Endothelial cell of umbilical vein (primary cell): Measurements from ENCODE around the gene RUVBL1. TPM values are rescaled to one million over a fixed set of nuclear protein-coding genes. Genes with fewer than 3 reads are reported as not detected.

Experiments used
- BruUV-seq: library from RNA; stranded (reverse); fragments of 400-500 nt; replicated peaks from 2 replicates; lab custom pipeline; 2021; lab: Mats Ljungman, UMichigan
- CTCF ChIA-PET: fragments of 300-600, 350-600 bp; sonication (Branson Sonifier 250); formaldehyde crosslinking; loops from one replicate; lab custom pipeline; 2021; ENCODE audit warnings: antibody characterized with exemption, inconsistent platforms; lab: Charles Lee
- POLR2A ChIA-PET: fragments of 300-600, 350-600 bp; sonication (Branson Sonifier 250); formaldehyde crosslinking; loops from one replicate; lab custom pipeline; 2021; ENCODE audit warnings: antibody characterized with exemption, inconsistent platforms; lab: Charles Lee
- DNase-seq: peaks from one replicate; pipeline ENCODE4 v3.0.0-alpha.2; 2011; ENCODE audit warnings: low read depth, low spot score
- FAIRE-seq: peaks from 2 replicates; lab custom pipeline; 2011; peaks lifted over from hg19 to GRCh38; lab: Jason Lieb, UNC
- H2AFZ ChIP-seq: 2 replicates; pipeline ENCODE4 v1.6.0; 2012; ENCODE audit warnings: low read depth, low read length, control low read depth, inconsistent platforms
- H3K27ac ChIP-seq: 2 replicates; pipeline ENCODE4 v1.5.1; 2011; ENCODE audit warnings: low read depth, mild to moderate bottlenecking, control low read depth, low read length, moderate library complexity; ENCODE audit not compliant: insufficient read depth
- H3K27me3 ChIP-seq, 2 experiments: 2 replicates each; pipeline versions ENCODE4 v1.6.0 to v1.6.1; 2011; ENCODE audit warnings: low read length in 2 of 2, mixed read lengths in 1 of 2; ENCODE audit not compliant: control insufficient read depth in 2 of 2, insufficient read depth in 2 of 2
- H3K36me3 ChIP-seq, 2 experiments: 2 replicates in 1 of 2; 3 replicates in 1 of 2; pipeline ENCODE4 v1.5.1; 2011; ENCODE audit warnings: low read length in 2 of 2, mild to moderate bottlenecking in 1 of 2, moderate library complexity in 1 of 2; ENCODE audit not compliant: control insufficient read depth in 2 of 2, insufficient read depth in 2 of 2; ENCODE audit errors: extremely low read depth in 1 of 2
- H3K4me1 ChIP-seq: 3 replicates; pipeline ENCODE4 v1.5.1; 2011; ENCODE audit warnings: mild to moderate bottlenecking, low read length; ENCODE audit not compliant: control insufficient read depth, insufficient read depth; ENCODE audit errors: extremely low read depth
- H3K4me2 ChIP-seq: 2 replicates; pipeline ENCODE4 v1.6.1; 2011; ENCODE audit warnings: low read length, control low read depth, mixed read lengths; ENCODE audit not compliant: insufficient read depth
- H3K4me3 ChIP-seq, 3 experiments: fragments of 200-600 bp in 1 of 3; sonication (generic), shearing (Covaris generic) in 1 of 3; replicated peaks in 1 of 3; 2 replicates each; pipeline ENCODE4 v1.5.1; 2011 to 2016; ENCODE audit warnings: control low read depth in 3 of 3, low read length in 3 of 3, mild to moderate bottlenecking in 2 of 3, inconsistent platforms in 1 of 3, low read depth in 1 of 3, moderate library complexity in 1 of 3; ENCODE audit not compliant: insufficient read depth in 1 of 3
- H3K79me2 ChIP-seq: 2 replicates; pipeline ENCODE4 v1.6.0; 2012; ENCODE audit warnings: low read length, inconsistent platforms; ENCODE audit not compliant: control insufficient read depth, insufficient read depth
- H3K9ac ChIP-seq: replicated peaks from 2 replicates; pipeline ENCODE3; 2011; ENCODE audit warnings: low read length, control low read depth; ENCODE audit not compliant: insufficient read depth; ENCODE audit errors: extremely low read depth
- H3K9me1 ChIP-seq: replicated peaks from 3 replicates; pipeline ENCODE4 v1.6.0; 2011; ENCODE audit warnings: mild to moderate bottlenecking, low read length; ENCODE audit not compliant: control insufficient read depth, insufficient read depth; ENCODE audit errors: extremely low read depth
- H3K9me3 ChIP-seq: replicated peaks from 2 replicates; pipeline ENCODE4 v1.5.1; 2012; ENCODE audit warnings: low read length, inconsistent platforms; ENCODE audit not compliant: control insufficient read depth, insufficient read depth
- H4K20me1 ChIP-seq: replicated peaks from 2 replicates; pipeline ENCODE3; 2011; ENCODE audit warnings: mild to moderate bottlenecking, low read length; ENCODE audit not compliant: control insufficient read depth, insufficient read depth; ENCODE audit errors: extremely low read depth
- JUN ChIP-seq: IDR thresholded peaks from 2 replicates; pipeline ENCODE4 v1.6.1; 2011; ENCODE audit warnings: borderline replicate concordance, low read depth; ENCODE audit not compliant: insufficient read length, insufficient read depth
- MYC ChIP-seq: IDR thresholded peaks from one replicate; pipeline ENCODE4 v1.6.1; 2011; ENCODE audit warnings: mild to moderate bottlenecking, low read depth, low read length
- dilution Hi-C: fragments of 300-500 bp; cut with MboI; formaldehyde crosslinking; loops from one replicate; pipeline ENCODE4 v1.15.0; 2019; ENCODE audit warnings: low sequenced_read_pairs; ENCODE audit not compliant: extremely low pct_ligation_motif_present
- intact Hi-C: fragments of 100-400 bp; cut with micrococcal nuclease; formaldehyde crosslinking; loops from one replicate; pipeline ENCODE4 v1.10.0; 2022
- polyA plus RNA-seq, 4 experiments: library from polyadenylated mRNA; depleted of rRNA in 3 of 4; stranded (reverse) in 3 of 4; unstranded in 1 of 4; fragments of >200 nt; gene quantifications; 2 replicates each; pipeline versions ENCODE4 v1.2.1 to v1.2.3, GENCODE V29; 2011 to 2012; ENCODE audit warnings: missing spikeins in 1 of 4
- total RNA-seq: library from RNA; stranded (reverse); gene quantifications from 2 replicates; pipeline ENCODE4 v1.2.3, GENCODE V29; 2021
- TF ChIP-seq, protein P1 (sequence below), 2 donors: IDR thresholded peaks; 1 replicate in 1 of 2; 2 replicates in 1 of 2; pipeline ENCODE4 v1.5.1; 2011; ENCODE audit warnings: low read length in 2 of 2, mild to moderate bottlenecking in 2 of 2, moderate library complexity in 2 of 2, control low read depth in 1 of 2, inconsistent platforms in 1 of 2, low read depth in 1 of 2; ENCODE audit not compliant: insufficient read depth in 1 of 2; ENCODE audit errors: extremely low read depth in 1 of 2

The RUVBL1 gene
- total and polyA plus RNA-seq, 2 donors (not counting 3 experiments of a cell fraction or from before 2014, with no cell fraction given): 52.5 to 58.5 TPM

DNA sequence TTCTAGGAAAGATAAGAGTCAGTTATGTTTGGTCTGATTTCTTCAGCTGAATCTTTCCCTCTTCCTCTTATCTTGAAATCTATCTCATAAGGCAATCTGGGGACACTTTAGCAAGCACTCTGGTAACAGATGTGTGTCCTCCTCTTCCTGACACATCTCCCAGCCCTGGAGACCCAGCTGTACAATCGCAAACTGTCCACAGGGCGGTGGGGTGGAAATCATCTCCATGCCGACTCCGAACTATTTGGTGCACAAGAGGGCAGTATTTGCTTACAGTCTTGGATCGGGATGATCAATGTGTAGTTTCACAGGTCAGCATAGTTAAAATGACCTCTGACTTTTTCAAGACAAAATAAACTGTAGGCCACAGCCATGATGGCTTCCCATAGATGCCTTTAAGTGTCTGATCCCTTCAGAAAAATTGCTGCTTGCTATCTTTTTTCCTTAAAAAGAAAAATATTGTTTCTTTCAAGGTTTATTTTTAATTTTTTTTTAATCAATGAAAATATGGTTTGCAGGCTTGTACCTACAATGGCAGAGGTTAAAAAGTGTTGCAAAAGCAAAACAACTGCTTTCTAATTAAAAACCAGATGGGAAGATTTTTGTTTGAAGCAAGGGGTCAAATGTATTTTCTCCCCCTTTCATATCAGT, 47.4 kb upstream of the RUVBL1 start:
- no peaks in the 10 kb centered on the region for H3K79me2 ChIP-seq
- no peak overlapping the region for H3K4me3 ChIP-seq
- H3K9ac ChIP-seq: no peak overlapping the region
- FAIRE-seq: peak; percentile 78
- H4K20me1 ChIP-seq: no peaks in the 10 kb centered on the region
- CTCF ChIA-PET: interaction anchor here (0.6 to 1.9 kb wide), 20 partner anchors 9 to 437 kb away, joined by 3 to 27 read pairs (median 4); partner anchors contain the start of gene GATA2
- no peaks in the 10 kb centered on the region for H3K36me3 ChIP-seq
- H3K9me3 ChIP-seq: no peaks in the 10 kb centered on the region
- DNase-seq: peak; percentile 78
- H3K27me3 ChIP-seq: no peaks in the 10 kb centered on the region
- H3K4me2 ChIP-seq: no peak overlapping the region
- TF ChIP-seq JUN: no peak
- TF ChIP-seq, protein P1, sequence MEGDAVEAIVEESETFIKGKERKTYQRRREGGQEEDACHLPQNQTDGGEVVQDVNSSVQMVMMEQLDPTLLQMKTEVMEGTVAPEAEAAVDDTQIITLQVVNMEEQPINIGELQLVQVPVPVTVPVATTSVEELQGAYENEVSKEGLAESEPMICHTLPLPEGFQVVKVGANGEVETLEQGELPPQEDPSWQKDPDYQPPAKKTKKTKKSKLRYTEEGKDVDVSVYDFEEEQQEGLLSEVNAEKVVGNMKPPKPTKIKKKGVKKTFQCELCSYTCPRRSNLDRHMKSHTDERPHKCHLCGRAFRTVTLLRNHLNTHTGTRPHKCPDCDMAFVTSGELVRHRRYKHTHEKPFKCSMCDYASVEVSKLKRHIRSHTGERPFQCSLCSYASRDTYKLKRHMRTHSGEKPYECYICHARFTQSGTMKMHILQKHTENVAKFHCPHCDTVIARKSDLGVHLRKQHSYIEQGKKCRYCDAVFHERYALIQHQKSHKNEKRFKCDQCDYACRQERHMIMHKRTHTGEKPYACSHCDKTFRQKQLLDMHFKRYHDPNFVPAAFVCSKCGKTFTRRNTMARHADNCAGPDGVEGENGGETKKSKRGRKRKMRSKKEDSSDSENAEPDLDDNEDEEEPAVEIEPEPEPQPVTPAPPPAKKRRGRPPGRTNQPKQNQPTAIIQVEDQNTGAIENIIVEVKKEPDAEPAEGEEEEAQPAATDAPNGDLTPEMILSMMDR (IDR thresholded peaks at IDR 0.05; ENCODE audit: extremely low read depth in 1 of 2, insufficient read depth in 1 of 2, low read depth in 1 of 2, low read length in 2 of 2): peak; percentile 73 to 83
- no TSS peak for BruUV-seq
- intact Hi-C loops (loop anchor here (1.0 to 5.0 kb wide), 6 partner anchors 151 to 437 kb away; no protein-coding TSS in a partner anchor), dilution Hi-C loops (no loop called here)
- POLR2A ChIA-PET: no interaction called here
- H3K27ac ChIP-seq: no peak overlapping the region
- no peak overlapping the region for H2AFZ ChIP-seq
- H3K9me1 ChIP-seq: no peaks in the 10 kb centered on the region
- H3K4me1 ChIP-seq: no peaks in the 10 kb centered on the region

DNA sequence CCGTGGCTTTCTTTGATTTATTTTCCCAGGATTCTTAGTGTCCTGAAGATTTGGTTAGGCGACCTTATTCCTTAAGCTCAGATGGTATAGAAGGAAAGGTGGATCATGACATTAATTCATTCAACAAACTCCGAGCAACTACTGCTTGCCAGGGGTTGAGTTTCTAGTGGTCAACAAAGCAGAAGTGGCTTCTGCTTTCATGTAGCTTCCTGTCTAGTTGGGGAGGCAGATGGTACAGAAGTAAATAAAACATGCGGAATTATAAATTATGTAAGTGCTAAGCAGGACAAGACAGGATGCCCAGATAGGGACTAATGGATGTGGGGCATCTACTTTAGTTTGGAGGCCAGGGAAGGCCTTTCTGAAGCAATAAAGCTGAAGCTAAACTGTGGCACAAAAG, 45.2 kb upstream of the RUVBL1 start:
- no peaks in the 10 kb centered on the region for H3K79me2 ChIP-seq
- dilution Hi-C loops (no loop called here), intact Hi-C loops (no loop called here)
- no peaks in the 10 kb centered on the region for H3K27me3 ChIP-seq
- H3K9me1 ChIP-seq: no peaks in the 10 kb centered on the region
- H3K4me3 ChIP-seq: no peak overlapping the region
- FAIRE-seq: no peak
- CTCF ChIA-PET: interaction anchor here (1.8 kb wide), 1 partner anchor 439 kb away, joined by 9 read pairs; no protein-coding TSS in a partner anchor
- no peak overlapping the region for H3K27ac ChIP-seq
- no peak for TF ChIP-seq MYC
- H3K36me3 ChIP-seq: no peaks in the 10 kb centered on the region
- H4K20me1 ChIP-seq: no peaks in the 10 kb centered on the region
- H3K4me2 ChIP-seq: no peak overlapping the region
- no TSS peak for BruUV-seq
- H3K9me3 ChIP-seq: no peaks in the 10 kb centered on the region
- H2AFZ ChIP-seq: no peak overlapping the region
- no peak for DNase-seq
- POLR2A ChIA-PET: no interaction called here
- H3K9ac ChIP-seq: no peak overlapping the region
- no peaks in the 10 kb centered on the region for H3K4me1 ChIP-seq
